Activated CD8-positive, alpha-beta memory T cell treated with anti-CD3 and anti-CD28 coated beads, Interleukin-2, amount 50 U/mL, for 24 hours (primary cell): Measurements from ENCODE around the gene SLC47A2.

ENCODE experiments used
- DNase-seq: peaks from one replicate; pipeline ENCODE4 v3.0.0-alpha.2; 2020; ENCODE audit errors: extremely low read depth

Gene SLC47A2

GRCh38 chr17:19664136-19664820 lies 52.1 kb downstream of the SLC47A2 start:
- no peak for DNase-seq

- DNase-seq: no peak
Observed at GRCh38 chr17:19663097-19663496, 53.3 kb downstream of the SLC47A2 start.

GRCh38 chr17:19661121-19661520 lies 55.3 kb downstream of the SLC47A2 start:
- no peak for DNase-seq

- no peak for DNase-seq
Observed at GRCh38 chr17:19660219-19660870, 56.0 kb downstream of the SLC47A2 start.

- DNase-seq: no peak
Observed at GRCh38 chr17:19659366-19660177, 56.8 kb downstream of the SLC47A2 start.

GRCh38 chr17:19656851-19657581 lies 59.4 kb downstream of the SLC47A2 start:
- DNase-seq: no peak

GRCh38 chr17:19656336-19656735 lies 60.0 kb downstream of the SLC47A2 start:
- DNase-seq: no peak

- no peak for DNase-seq
Observed at GRCh38 chr17:19654896-19655295, 61.5 kb downstream of the SLC47A2 start.

- no peak for DNase-seq
Observed at GRCh38 chr17:19654342-19654886, 62.0 kb downstream of the SLC47A2 start.

- no peak for DNase-seq
Observed at GRCh38 chr17:19652595-19652994, 63.8 kb downstream of the SLC47A2 start.

- no peak for DNase-seq
Observed at GRCh38 chr17:19651451-19652238, 64.7 kb downstream of the SLC47A2 start.

GRCh38 chr17:19650826-19651225 lies 65.6 kb downstream of the SLC47A2 start:
- no peak for DNase-seq

- DNase-seq: no peak
Observed at GRCh38 chr17:19649274-19649541, 67.2 kb downstream of the SLC47A2 start.

- peak; percentile 77 for DNase-seq
Observed at GRCh38 chr17:19648475-19649273, 67.7 kb downstream of the SLC47A2 start, which contains the start of gene ALDH3A2. Gene ALDH3A2 (plus strand): TSS chr17:19648751. CDS start chr17:19648972, 221 bp downstream.

- no peak for DNase-seq
Observed at GRCh38 chr17:19647697-19648474, 68.5 kb downstream of the SLC47A2 start.

GRCh38 chr17:19646788-19647696 lies 69.3 kb downstream of the SLC47A2 start:
- DNase-seq: no peak

GRCh38 chr17:19645734-19646201 lies 70.6 kb downstream of the SLC47A2 start:
- DNase-seq: peak; percentile 18
